Panc1 (cell line): ENCODE data around the gene GRM1.

Experiments
- CTCF ChIP-seq: fragments of 450-650 bp; IDR thresholded peaks from 2 replicates; pipeline ENCODE4 v1.5.1; 2017; ENCODE audit warnings: mild to moderate bottlenecking
- TCF7L2 ChIP-seq: IDR thresholded peaks from 2 replicates; pipeline ENCODE4 v1.6.1; 2011; ENCODE audit warnings: mild to moderate bottlenecking, low read depth, low read length, inconsistent platforms
- TF ChIP-seq, protein P1 (sequence below), 2 experiments: IDR thresholded peaks; 2 replicates each; pipeline ENCODE4 v1.6.1; 2011 to 2012; ENCODE audit warnings: low read depth in 2 of 2, control low read depth in 1 of 2, low read length in 1 of 2, mild to moderate bottlenecking in 1 of 2, moderate library complexity in 1 of 2; ENCODE audit not compliant: insufficient read depth in 1 of 2

- TF ChIP-seq CTCF (no peak), TCF7L2 (no peak)
- TF ChIP-seq, protein P1, sequence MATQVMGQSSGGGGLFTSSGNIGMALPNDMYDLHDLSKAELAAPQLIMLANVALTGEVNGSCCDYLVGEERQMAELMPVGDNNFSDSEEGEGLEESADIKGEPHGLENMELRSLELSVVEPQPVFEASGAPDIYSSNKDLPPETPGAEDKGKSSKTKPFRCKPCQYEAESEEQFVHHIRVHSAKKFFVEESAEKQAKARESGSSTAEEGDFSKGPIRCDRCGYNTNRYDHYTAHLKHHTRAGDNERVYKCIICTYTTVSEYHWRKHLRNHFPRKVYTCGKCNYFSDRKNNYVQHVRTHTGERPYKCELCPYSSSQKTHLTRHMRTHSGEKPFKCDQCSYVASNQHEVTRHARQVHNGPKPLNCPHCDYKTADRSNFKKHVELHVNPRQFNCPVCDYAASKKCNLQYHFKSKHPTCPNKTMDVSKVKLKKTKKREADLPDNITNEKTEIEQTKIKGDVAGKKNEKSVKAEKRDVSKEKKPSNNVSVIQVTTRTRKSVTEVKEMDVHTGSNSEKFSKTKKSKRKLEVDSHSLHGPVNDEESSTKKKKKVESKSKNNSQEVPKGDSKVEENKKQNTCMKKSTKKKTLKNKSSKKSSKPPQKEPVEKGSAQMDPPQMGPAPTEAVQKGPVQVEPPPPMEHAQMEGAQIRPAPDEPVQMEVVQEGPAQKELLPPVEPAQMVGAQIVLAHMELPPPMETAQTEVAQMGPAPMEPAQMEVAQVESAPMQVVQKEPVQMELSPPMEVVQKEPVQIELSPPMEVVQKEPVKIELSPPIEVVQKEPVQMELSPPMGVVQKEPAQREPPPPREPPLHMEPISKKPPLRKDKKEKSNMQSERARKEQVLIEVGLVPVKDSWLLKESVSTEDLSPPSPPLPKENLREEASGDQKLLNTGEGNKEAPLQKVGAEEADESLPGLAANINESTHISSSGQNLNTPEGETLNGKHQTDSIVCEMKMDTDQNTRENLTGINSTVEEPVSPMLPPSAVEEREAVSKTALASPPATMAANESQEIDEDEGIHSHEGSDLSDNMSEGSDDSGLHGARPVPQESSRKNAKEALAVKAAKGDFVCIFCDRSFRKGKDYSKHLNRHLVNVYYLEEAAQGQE (IDR thresholded peaks at IDR 0.05; ENCODE audit: insufficient read depth in 1 of 2, low read depth in 2 of 2, low read length in 1 of 2) = no peak
Measured at GRCh38 chr6:146200176-146200575, 171.3 kb downstream of the GRM1 start.
